GM18519 (cell line): ENCODE results near the gene IFRD2.

Source experiments
- ATAC-seq: cut with Tn5 transposase; IDR thresholded peaks from one replicate; pipeline ENCODE4 v1.9.1; 2021; ENCODE audit warnings: mild to moderate bottlenecking, moderate library complexity; ENCODE audit not compliant: unreplicated experiment, low FRiP score

IFRD2 gene

DNA sequence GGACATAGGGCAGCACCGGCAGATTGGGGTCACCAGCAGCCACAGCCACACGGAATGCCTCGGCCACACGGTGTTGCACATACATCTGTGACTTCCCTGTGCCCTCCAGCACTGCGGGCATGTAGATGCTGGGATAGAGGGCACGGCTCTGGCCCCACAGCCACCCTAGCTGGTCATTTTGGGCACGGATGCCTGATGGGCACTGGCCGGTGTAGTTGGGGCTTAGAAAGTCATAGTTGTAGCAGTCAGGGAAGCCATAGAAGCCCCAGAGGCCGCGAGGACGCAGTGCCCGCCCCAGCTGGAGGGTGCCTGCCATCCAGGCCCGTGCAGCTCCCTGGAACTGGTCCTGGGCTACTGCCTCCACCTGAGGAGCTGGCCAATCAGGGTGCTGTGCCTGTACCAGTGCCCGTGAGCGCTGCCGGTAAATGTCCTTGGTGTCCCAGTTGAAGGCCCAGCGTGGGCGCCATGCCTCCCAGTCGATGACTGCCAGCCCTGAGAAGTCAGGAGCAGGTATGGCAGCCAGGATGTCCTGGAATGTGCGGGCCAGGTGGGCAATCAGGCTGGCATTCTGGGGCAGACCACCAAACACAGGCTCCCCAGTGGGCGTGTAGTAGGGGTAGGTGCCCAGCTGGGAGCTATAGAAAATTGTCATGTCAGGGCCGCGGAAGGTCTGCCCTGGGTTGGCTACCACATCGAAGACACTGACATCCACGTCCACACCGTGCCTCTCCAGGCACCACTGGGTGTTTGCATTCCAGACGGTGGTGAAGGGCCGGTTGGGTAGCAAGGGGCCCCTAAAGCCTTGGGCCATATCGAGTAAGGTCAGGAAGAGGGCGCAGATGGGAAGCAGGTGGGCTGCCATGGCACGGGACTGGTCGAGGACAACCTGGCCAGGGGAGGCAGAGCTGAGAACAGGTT is 10.1 kb upstream of the IFRD2 start:
- ATAC-seq = no peak

DNA sequence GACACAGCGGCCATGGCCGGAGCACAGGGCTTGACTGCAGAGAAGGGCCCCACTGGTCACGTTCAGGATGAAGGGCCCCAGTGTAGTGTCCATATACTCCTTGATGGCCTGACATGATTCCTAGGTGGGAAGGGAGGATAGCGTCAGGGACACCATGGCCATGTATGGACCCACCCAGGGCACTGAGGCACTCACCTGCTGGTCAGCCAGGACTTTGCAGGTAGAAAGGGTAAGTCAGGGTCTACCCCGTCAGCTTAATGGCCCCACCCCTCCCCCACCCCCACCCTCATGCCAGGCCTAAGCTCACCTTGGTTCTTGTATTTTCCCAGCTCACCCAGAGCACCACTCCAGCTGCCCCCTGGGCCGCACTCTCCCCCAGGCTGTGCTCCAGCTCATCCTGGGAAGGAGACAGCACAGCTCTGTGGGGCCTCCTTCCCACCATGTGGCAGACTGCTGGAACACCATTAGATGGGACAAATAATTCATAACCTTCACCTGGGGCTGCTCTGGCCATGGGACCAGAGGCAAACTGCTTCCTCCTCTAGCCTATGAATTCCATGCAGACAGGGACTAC is 8.5 kb upstream of the IFRD2 start:
- ATAC-seq = no peak

GRCh38 chr3:50299929-50300680 is 7.9 kb upstream of the IFRD2 start:
- ATAC-seq = no peak

- no peak for ATAC-seq
Measured at GRCh38 chr3:50299638-50299928, 7.4 kb upstream of the IFRD2 start.

DNA sequence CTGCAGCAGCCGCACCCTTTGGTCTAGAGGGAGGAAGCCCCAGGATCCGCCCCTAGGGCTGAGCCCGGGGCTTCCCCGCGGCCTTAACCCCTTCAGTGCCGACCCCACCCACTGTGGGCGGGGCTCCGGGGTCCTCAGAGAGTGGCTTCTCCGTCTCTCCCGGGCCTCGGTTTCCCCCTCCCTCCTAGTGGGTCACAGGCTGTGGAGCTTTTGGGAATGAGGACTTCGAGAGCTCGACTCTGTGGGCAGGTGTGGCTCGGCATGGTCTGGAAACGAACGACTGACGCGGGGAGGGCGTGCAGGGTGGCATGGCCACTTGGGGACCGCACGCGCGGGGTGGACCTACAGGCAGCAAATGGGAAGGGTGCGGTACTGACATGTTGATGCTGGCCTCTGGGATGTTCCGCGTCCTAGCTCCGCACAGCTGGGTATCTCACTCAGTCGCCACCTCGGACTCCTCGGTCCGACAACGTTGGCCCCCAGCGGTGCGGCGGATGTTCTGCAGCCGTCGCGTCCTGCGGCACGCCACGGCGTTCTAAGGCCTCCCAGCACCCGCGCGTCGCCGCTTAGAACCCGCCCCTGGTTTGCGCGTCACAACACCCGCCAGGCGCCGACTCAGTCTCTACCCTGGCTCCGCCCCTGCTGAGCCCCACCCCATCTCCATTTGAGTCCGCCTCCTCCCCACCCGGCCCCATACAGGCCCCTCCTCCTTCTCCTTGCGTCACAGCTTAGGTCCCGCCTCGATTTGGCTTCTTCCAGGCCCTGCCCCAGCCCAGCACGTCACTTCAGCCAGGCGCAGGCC is 6.8 kb upstream of the IFRD2 start, which contains the start of the genes HYAL3 and NAA80:
Gene HYAL3, minus strand, starts transcription at position 570 of the 802 bp plus-strand sequence. CDS start 3,803 bp downstream, outside the sequence.
Gene NAA80, minus strand, starts transcription at position 570 of the 802 bp plus-strand sequence. CDS start 1,942 bp downstream, outside the sequence.
- ATAC-seq = peak; percentile 71

- no peak for ATAC-seq
Measured at GRCh38 chr3:50297896-50298725, 5.9 kb upstream of the IFRD2 start.

DNA sequence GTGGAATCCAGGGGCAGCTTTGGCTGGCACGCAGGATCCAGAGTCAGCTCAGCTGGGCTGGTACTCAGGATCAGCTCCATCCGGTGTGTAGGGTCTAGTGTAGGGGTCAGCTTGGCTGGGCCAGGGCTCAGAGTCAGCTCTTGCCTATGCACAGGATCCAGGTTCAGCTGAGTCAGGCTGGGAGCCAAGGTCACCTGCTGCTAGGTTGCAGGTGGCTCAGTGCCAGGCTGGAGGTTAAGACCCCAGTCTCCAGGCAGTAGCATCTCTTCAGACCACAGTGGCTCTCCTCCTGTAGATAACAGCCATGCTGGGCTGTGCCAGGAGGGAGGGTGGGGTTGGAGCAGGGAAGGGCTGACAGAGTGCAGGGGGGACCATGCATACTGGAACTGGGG is 5.2 kb upstream of the IFRD2 start:
- no peak for ATAC-seq

GRCh38 chr3:50296721-50297383 is 4.6 kb upstream of the IFRD2 start:
- no peak for ATAC-seq

- ATAC-seq = no peak
Measured at GRCh38 chr3:50295553-50296431, 3.6 kb upstream of the IFRD2 start.

DNA sequence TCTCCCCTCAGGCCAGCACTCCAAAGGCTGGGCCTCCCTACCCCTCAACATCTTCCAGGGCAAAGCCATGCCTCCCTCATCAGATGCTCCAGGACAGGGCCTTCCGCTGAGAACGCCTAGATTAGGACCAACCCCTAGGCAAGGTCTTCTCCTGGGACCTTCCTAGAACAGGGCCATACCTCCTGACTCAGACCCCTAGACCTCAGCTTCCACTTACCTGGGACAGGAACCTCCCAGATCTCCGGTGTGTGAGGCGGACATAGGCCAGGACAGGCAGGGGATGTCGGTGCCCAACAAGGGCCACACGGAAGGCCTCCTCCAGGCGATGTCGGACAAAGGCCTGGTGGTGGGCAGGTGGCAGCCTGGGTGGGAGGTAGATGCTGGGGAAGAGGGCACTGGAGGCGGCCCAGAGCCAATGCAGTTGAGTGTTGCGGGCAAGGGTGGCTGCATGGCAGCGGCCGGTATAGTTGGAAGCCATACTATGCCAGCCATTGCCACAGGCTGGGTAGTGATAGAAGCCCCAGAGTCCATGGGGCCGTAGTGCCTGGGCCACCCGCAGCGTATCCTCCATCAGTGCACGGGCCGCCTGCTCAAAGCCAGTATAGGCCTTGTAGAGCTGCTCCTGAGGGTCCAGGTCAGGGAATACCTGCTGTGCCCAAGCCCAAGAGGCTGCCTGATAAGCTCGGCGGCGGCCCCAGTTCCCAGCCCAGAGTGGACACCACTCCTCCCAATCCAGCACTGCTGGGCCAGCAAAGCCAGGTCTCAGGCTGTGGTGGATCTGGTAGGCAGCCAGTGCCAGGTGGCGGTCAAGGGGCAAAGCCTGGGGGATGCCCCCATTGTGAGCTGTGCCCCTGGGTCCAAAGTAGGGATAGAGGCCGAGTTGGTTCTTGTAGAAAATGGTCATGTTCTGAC is 2.5 kb upstream of the IFRD2 start:
- no peak for ATAC-seq

DNA sequence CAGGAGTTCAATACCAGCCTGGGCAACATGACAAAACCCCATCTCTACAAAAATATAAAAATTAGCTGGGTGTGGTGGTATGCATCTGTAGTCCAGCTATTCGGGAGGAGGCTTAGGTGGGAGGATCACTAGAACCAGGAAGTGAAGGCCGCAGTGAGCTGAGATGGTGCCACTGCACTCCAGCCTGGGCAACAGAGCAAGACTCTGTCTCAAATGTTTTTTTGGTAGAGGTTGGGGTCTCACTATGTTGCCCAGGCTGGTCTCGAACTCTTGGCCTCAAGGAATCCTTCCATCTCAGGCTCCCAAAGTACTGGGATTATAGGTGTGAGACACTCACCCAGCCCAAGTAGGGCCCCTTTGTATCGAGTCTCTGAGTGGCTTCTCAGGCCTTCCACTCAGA is 1.9 kb upstream of the IFRD2 start:
- no peak for ATAC-seq

DNA sequence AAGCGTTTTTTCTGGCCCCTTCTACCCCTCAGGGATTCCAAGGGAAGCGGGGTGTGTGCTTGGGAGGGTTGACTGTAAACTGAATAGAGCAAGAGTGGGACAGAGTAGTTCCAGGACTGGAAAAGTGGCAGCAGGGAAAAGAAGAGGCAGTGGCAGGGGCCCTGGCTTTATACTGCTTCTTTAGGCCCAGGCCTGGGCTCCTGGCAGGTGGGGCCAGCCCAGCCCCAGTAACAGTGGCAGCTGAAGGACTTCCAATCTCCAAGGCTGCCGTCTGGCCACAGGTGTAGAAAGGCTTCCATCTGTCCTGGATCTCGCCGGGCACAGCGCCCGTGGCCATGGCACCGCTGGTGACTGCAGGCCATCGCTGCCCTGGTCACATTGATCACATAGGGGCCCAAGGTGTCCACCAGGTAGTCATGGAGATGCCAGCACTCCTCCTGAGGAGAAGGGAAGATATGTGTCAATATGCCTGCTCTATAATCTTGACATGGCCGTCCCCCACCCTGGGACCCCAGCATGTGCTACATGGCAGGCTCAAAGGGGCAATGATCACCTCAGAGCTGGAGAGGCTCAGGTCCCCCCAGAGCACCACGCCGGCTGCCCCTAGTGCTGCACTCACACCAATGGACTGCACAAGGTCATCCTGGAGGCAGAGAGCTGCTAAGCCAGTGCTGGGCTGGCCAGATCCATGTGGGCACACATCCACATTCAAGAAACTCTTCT is 1.0 kb upstream of the IFRD2 start:
- ATAC-seq = no peak

DNA sequence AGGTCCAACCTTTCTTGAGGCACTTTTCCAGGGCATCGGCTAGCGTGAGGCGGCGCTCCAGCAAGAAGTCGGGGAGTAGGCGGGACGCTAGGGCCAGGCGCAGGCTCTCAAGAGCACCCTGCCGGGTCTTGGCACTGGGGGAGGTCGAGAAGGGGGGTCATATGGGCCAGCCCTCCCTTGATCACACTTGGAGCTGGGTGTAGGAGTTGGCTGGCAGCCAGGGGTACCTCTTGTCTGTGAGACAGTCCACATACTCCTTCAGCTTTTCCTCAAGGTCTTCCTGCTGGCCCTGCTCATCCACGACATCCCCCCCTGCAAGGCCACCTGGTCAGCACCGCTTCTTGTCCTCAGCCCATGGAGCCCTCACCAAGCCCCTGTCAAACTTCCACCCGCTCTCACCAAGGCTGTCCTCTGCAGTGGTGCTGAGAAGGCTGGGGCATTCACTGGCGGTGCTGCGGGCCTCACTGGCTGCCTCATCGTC is 2.0 kb downstream of the IFRD2 start:
- ATAC-seq = no peak

DNA sequence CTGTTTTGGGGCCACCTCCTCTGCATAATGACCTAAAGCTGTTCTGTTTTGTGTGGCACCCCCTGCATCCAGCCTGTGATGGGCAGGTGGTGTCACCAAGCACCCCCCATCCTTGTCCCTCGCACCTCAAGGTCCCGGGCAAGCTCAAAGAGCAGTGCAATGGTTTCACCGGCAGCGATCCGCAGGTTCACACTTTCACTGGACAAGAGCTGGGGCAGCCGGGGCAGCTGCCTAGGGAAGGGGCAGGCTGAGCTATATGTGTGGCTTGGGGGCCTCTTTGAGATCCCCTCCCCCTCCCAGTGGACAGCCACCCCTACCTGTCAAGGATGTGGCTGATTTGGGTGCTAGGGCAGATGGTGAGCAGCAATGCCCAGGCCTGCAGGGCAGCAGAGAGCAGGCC is 3.1 kb downstream of the IFRD2 start:
- no peak for ATAC-seq

DNA sequence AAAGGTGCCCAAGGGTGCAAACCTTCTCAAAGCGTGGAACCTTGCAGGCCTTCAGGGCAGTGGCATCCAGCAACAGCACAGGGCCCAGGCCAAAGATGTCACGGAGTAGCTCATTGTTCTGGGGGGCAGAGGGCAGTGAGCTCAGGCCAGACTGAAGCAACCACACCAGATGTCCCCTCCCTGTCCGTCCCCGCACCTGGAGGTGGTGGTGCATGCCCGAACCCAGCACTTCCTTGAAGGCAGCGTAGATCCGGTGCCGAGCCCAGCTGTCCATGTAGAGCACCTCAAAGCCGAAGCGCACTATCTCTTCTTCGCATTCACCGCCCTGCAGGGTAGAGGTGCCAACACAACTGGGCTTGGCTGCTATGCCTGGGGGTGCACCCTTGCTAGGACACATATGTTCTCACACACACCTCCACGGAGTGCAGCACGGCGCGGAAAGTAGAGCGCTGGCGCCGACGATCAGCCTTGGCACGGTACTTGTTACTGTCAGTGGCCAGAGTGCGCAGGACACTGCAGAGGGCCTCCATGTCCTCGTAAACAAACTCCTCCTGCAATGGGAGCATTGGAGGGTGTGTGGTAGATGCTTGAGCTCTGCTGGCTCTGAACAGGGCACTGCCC is 3.7 kb downstream of the IFRD2 start:
- ATAC-seq = no peak

- no peak for ATAC-seq
Measured at GRCh38 chr3:50287262-50287661, 5.0 kb downstream of the IFRD2 start.
